ENCODE measurements around the gene PTPRF.
A peak's percentile ranks its signal among the peaks of the same experiment; 100 is the strongest.
"Not testable (repeated sequence)": the region's sequence is repeated elsewhere in the genome, so short reads cannot be mapped to it uniquely, and the experiment has no call there.

The PTPRF gene

GRCh38 chr1:43538969-43539368 lies 8.3 kb downstream of the PTPRF start:
- no peak for DNase-seq

GRCh38 chr1:43539726-43540434 lies 9.2 kb downstream of the PTPRF start:
- no peak for DNase-seq

- no peak for DNase-seq
Measured at GRCh38 chr1:43540653-43541071, 10.0 kb downstream of the PTPRF start.

GRCh38 chr1:43541141-43541540 lies 10.5 kb downstream of the PTPRF start:
- DNase-seq, result no peak

GRCh38 chr1:43541721-43542401 lies 11.2 kb downstream of the PTPRF start:
- DNase-seq, result no peak

DNA sequence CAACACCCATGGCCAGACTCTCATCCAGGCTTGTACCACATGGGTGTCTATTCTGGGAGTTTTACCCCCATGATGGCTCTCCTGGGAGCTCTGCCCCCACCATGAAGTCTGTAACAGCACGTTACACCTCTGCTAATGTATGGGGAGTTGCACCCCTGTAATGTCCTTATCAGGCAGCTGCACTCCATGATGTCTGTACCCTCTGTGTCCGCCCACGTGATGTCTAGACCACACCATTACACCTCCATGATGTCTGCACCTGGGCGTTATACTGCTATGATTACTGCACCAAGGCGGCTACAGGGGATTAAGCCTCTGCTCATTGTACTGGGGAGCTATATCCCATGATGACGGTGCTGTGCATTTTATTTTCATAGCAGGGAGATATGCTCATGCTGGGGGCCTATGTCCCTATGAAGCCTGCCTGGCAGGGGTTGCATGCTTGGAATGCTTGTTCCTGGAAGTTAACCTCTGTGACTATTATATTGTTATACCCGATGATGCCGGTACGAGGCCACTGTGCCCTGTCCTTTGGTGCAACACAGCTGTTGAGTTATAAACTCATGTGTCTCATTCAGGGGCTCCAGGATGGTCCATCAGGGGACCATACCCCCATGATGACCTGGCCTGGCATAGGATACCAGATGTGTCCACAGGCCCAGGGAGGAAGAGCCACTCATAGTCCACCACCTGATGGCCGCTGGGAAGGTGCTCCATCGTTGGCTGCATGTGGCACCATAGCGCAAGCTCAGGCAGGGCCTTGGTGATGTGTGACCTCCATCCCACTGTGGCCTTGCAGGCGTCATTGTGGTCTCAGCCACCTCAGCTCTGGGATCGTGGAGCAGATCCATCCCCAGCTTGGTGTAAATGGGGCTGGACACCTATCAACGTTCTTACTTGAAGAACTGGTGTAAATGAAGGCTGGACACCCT lies 12.1 kb downstream of the PTPRF start:
- DNase-seq, result no peak

DNA sequence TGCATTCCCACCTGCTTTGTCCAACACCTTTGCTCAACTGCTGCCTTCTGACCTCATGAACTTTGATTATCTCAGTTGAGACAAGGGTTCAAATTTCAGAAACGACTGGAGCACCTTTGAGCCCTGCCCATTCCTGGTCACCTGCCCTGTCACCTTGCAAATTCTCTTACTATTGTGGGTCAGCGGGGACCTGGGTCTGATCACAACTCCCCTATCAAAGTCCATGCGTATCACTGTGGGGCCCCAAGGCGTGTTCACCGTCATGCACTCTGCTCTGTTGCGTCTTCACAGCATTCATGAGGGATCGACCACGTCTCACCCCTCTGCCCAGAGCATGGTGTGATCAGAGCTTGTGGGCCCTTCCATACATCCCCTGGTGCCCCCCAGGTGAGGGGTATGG lies 12.9 kb downstream of the PTPRF start:
- DNase-seq, result no peak

- DNase-seq, result no peak
Measured at GRCh38 chr1:43545339-43545694, 14.6 kb downstream of the PTPRF start.

DNA sequence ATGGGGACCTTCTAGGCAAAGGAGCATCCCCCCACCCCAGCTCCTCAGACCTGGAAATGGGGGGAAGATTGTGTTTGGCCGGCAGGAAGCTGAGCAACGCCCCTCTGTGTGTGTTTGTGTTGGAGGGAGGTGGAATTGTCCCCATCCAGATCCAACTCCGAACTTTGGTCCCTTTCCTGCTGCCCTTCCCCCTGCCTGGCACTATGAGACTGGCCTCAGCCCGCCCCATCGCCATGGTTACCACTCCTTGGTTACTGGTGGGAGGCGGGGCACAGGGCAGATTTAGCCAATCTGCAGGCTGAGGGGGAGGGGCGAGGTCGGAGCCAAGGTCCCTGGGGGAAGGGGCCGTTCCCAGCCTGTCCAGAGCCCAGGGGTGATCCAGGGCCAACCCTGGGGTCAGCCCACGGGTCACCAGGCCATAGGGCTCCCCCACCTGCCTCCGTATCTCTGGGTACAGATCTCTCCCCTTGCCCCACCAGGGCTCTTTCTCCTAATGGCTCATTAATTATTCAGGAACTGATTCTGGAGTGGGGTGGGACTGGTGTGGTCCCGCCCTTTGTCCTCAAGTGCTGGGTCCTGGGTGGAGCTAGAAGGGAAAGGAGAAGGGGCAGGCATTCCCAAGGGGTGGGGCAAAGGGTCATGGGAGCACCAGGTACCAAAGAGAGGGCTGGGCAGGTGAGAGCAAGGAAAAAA lies 15.2 kb downstream of the PTPRF start:
- DNase-seq, result no peak

GRCh38 chr1:43546388-43547100 lies 15.9 kb downstream of the PTPRF start:
- DNase-seq, result no peak

GRCh38 chr1:43547538-43548072 lies 16.9 kb downstream of the PTPRF start:
- DNase-seq, result no peak

DNA sequence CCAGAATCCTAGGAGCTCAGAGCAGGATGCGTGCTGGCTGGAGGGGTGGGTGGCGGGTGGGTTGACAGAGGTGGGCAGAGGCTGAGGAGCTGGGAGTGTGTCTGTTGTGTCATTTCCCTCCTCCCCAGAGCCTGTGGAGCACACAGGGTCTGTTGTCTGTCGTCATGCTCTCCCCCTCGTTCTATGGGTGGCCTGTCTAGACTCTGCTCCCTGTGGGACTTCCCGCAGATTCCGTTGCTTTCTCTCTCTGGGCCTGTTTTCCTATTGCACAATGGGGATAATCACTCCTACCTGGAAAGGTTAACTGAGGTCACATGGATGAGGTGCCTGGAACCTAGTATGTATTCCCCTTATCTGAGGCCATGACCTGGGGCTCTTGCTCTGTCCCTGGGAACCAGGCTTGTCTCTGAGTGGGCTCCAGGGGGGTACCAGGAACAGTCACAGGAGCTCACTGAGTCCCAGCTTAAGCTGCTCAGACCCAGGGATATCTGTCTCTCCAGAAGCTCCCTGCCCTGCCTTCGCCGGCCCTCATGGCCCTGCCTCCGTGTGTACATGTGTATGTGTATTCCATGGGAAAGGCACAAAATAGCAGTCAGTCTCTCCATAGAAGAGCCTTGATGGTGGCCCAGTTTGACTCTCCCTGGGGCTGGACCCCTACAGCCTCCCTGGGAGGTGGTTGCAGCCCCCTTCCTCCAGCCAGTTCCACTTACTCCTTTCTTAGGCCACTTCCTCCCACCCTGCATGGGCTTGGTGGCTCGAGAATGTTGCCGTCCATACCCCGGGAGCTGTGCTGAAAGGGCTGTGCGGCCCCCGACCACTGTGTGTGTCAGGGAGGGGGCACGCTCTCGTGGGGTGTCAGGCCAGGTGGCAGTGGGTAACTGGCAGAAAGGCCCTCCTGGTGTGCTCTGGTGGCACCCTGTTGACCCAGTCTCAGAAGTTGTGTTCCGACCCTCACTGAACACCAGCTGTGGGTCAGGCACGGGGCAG lies 17.9 kb downstream of the PTPRF start:
- no peak for DNase-seq

- DNase-seq, result not testable (repeated sequence)
Measured at GRCh38 chr1:43549394-43549793, 18.7 kb downstream of the PTPRF start.

DNA sequence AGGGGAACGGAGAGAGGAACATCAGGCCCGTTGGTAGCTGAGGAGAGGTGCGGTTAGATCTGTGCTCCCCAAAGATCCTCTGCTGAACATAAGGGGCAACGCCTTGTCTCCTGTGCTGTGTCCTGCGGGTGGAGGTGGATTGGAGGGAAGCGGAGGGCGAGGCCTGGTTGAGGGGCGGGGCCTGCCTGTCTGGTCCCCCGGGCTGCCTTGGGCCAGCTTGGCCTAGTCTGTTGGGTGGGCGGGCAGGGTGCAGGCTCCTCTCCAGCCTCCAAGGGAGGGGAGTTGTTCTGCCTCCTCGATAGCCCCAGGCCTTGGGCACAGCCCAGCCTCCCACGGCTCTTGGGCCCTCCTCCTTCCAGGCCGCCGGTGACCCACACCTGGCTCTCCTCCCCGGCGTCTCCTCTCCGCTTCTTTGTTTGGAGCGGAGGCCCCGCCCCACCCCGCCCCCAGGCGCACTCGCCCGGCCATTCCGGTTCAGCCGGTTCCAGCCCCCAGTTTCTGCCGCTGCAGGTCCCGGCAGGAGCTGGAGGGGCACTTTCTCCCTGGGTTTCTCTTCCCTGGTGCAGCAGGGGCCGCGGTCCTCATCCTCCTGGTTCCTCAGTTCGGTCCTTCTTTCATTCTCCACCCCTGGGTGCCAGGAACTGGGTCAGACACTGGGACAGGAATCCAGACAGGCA lies 19.4 kb downstream of the PTPRF start:
- DNase-seq, result peak; percentile 61

GRCh38 chr1:43550598-43551246 lies 20.0 kb downstream of the PTPRF start:
- no peak for DNase-seq

GRCh38 chr1:43551396-43551888 lies 20.8 kb downstream of the PTPRF start:
- DNase-seq, result no peak

GRCh38 chr1:43552059-43552742 lies 21.5 kb downstream of the PTPRF start:
- DNase-seq, result no peak

DNA sequence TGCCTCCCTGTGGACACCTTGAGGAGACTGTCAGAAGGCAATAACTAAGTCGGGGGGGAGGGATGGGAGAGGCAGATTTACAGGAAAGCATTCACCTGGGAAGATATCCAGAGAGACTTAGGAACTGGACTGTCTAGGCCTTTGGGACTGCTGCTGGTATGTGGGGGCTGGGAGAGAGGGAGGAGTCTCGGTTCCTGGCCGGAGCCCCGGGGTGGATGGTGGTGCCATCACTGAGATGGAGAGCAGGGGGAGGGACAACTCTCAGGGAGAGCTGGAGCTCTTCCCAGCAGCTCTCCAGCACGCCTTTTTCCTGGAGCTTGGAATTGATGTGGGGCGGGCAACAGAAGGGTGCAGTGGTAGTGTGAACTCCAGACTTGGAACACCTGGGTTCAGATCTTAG lies 22.1 kb downstream of the PTPRF start:
- DNase-seq, result no peak
